Measurements from ENCODE around the gene SLF2.
A peak's percentile ranks its signal among the peaks of the same experiment; 100 is the strongest.

SLF2 gene

GRCh38 chr10:100983868-100984671, 71.3 kb downstream of the SLF2 start:
- no peak overlapping the region; the same call in 1 of the 2 replicates for H3K27ac ChIP-seq
- TF ChIP-seq, protein P1, sequence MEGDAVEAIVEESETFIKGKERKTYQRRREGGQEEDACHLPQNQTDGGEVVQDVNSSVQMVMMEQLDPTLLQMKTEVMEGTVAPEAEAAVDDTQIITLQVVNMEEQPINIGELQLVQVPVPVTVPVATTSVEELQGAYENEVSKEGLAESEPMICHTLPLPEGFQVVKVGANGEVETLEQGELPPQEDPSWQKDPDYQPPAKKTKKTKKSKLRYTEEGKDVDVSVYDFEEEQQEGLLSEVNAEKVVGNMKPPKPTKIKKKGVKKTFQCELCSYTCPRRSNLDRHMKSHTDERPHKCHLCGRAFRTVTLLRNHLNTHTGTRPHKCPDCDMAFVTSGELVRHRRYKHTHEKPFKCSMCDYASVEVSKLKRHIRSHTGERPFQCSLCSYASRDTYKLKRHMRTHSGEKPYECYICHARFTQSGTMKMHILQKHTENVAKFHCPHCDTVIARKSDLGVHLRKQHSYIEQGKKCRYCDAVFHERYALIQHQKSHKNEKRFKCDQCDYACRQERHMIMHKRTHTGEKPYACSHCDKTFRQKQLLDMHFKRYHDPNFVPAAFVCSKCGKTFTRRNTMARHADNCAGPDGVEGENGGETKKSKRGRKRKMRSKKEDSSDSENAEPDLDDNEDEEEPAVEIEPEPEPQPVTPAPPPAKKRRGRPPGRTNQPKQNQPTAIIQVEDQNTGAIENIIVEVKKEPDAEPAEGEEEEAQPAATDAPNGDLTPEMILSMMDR (conservative IDR thresholded peaks at IDR 0.05; ENCODE audit: low read depth), result no peak
- ChIA-PET POLR2A (ENCODE audit: low non-redundant PET) (no interaction called here), CTCF (interaction anchor here (0.5 kb wide), 1 partner anchor 559 kb away, joined by 6 read pairs; no protein-coding TSS in a partner anchor)
- DNase-seq (ENCODE audit: low spot score), result no peak

DNA sequence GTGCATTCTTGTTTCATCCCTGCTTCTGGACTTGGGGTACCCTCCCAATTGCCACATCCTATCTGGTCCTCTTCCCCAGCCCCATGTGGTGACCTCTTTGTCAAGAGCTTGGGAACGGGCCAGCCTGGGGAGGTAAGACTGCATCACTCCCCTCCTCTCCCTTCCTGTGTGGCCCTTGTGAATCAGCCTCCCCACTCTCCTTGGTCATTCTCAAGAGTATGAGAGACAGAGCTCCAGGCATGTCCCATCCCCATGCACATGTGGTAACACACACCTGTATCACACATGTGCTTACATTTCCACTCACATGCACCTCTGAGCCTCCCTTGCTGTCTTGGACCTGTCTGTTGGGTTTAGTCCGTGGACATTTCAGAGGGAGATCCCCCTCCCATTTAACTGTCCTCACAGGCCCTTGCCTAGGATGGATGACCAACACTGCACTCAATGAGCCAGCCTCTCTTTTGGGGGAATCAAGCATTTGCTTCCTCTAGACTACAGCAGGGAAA, 72.0 kb downstream of the SLF2 start:
- TF ChIP-seq, protein P1 (conservative IDR thresholded peaks at IDR 0.05; ENCODE audit: low read depth), result no peak
- DNase-seq (ENCODE audit: low spot score), result no peak
- no peak overlapping the region; the same call in 1 of the 2 replicates for H3K27ac ChIP-seq
- CTCF ChIA-PET, result interaction anchor here (0.5 to 1.6 kb wide), 4 partner anchors 13 to 558 kb away, joined by 4 to 7 read pairs (median 6); no protein-coding TSS in a partner anchor
- POLR2A ChIA-PET (ENCODE audit: low non-redundant PET), result interaction anchor here (0.9 kb wide), 1 partner anchor 13 kb away, joined by 7 read pairs; no protein-coding TSS in a partner anchor

DNA sequence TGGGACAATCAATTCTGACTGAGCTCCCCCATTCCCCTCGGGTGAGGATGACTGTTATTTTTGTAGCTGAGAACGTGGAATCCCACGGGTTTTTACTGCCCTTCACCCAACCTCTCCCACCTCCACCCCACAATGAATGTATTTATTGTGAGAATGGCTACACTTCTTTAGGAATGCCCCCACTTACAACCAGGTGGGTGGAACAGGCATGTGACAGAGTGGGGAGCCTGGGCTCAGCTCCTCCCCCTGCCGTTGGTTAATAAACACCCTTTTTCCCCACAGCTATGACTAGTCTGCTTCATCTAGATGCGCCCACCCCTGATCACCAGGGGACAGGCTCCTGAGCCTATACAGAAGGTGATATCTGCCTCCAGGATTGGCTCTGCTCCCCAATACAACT, 72.6 kb downstream of the SLF2 start:
- POLR2A ChIA-PET (ENCODE audit: low non-redundant PET), result interaction anchor here (0.9 kb wide), 1 partner anchor 13 kb away, joined by 7 read pairs; no protein-coding TSS in a partner anchor
- CTCF ChIA-PET, result interaction anchor here (0.6 to 1.6 kb wide), 4 partner anchors 12 to 29 kb away, joined by 3 to 7 read pairs (median 5); no protein-coding TSS in a partner anchor
- H3K27ac ChIP-seq, result no peak overlapping the region
- TF ChIP-seq, protein P1 (conservative IDR thresholded peaks at IDR 0.05; ENCODE audit: low read depth), result no peak
- no peak for DNase-seq (ENCODE audit: low spot score)

DNA sequence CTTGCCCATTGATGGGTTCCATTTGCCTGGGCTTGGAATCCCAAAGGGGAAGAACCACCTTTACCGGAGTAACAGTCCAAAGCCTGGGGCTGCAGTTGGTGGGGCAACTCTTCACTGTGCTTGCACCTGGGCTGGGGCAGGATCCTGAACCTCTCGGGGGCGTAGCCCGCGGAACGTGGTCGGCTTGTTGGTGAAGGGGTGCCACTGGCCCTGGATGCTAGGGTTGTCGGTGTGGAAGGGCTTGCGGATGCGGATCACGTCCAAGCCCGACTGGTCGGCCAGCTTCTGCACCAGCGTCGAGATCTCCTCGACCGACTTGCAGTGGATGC, 73.8 kb downstream of the SLF2 start:
- DNase-seq (ENCODE audit: low spot score), result no peak
- CTCF ChIA-PET, result interaction anchor here (0.9 to 1.8 kb wide), 4 partner anchors 11 to 102 kb away, joined by 3 to 7 read pairs (median 6); partner anchors contain the start of gene LZTS2
- peak overlapping the region; percentile 88 for H3K27ac ChIP-seq
- POLR2A ChIA-PET (ENCODE audit: low non-redundant PET), result no interaction called here
- TF ChIP-seq, protein P1 (conservative IDR thresholded peaks at IDR 0.05; ENCODE audit: low read depth), result no peak

DNA sequence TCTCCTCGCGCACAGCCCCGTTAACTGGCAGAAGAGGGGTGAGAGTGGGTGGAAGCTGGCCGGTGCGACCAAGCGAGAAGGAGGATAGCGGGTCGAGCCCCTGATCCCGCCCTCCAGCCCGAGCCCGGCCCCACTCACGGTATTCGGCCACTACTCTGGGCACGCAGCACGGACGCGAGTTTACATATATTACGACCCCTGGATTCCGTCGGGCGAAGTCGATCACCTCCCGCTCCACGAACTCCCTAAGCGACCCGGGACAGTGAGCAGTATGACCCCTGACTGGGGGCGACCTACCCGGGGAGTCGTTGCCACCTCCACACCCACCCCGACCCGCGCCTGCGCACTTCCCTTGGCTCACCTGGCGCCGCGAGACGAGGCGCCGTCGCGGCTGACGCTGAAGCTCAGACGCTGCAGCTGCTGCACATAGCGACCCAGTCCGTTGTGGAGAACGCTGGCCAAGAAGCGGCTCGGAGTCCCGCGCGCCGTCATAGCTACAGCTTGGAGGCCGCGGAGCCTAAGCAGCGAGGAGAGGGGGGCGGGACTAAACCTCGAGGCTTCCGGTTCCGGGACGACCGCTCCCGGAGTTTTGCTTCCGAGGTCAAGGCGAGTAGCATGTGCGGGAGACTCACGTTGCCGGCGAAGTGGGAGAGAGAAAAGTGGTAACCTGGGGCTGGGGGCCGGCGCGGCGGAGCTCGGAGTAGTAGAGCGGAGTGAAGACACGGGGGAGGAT, 74.4 kb downstream of the SLF2 start, which contains the start of the genes MRPL43 and TWNK:
MRPL43 (minus strand) TSS at position 546 of the 733 bp plus-strand sequence; CDS start at position 492, 54 bp downstream.
TWNK (plus strand) TSS at position 592 of the 733 bp plus-strand sequence. CDS start 668 bp downstream, outside the sequence.
- peak within 1 kb of the TSS; percentile 88 for H3K27ac ChIP-seq
- TF ChIP-seq, protein P1 (conservative IDR thresholded peaks at IDR 0.05; ENCODE audit: low read depth), result no peak
- peak; percentile 91 for DNase-seq (ENCODE audit: low spot score)
- CTCF ChIA-PET, result interaction anchor here (0.6 to 2.7 kb wide), 4 partner anchors 11 to 155 kb away, joined by 5 to 20 read pairs (median 6); partner anchors contain the start of gene LZTS2
- POLR2A ChIA-PET (ENCODE audit: low non-redundant PET), result interaction anchor here (0.5 kb wide), 1 partner anchor 74 kb away, joined by 8 read pairs; no protein-coding TSS in a partner anchor
